HL-60 (cell line): ENCODE measurements around the gene STXBP1.

ENCODE experiments used
- DNase-seq, 2 experiments: peaks; one replicate each; pipeline ENCODE4 v3.0.0-alpha.2; 2010 to 2020; ENCODE audit warnings: low read depth in 1 of 2, low spot score in 1 of 2
- H3K27ac ChIP-seq: fragments of 250-450 bp; sonication (Bioruptor Pico); replicated peaks from 2 replicates; pipeline ENCODE4 v1.5.1; 2020; ENCODE audit warnings: mild to moderate bottlenecking, moderate library complexity
- H3K27me3 ChIP-seq: fragments of 250-450 bp; sonication (Bioruptor Pico); 2 replicates; pipeline ENCODE4 v1.5.1; 2021; ENCODE audit warnings: mild to moderate bottlenecking, moderate library complexity; ENCODE audit not compliant: insufficient read depth, poor library complexity, severe bottlenecking
- H3K4me3 ChIP-seq: replicated peaks from 2 replicates; pipeline ENCODE4 v1.5.1; 2011; ENCODE audit warnings: mild to moderate bottlenecking, control low read depth, low read length; ENCODE audit not compliant: insufficient read depth
- CTCF ChIP-seq: IDR thresholded peaks from one replicate; pipeline ENCODE4 v1.5.1; 2011; ENCODE audit warnings: low read length, control low read depth, inconsistent platforms; ENCODE audit not compliant: insufficient read depth
- GABPA ChIP-seq: IDR thresholded peaks from 2 replicates; pipeline ENCODE4 v1.6.1; 2012; ENCODE audit warnings: low read depth
- POLR2AphosphoS5 ChIP-seq: IDR thresholded peaks from 2 replicates; pipeline ENCODE4 v1.6.1; 2012; ENCODE audit warnings: low read depth
- REST ChIP-seq: IDR thresholded peaks from 2 replicates; pipeline ENCODE4 v1.6.1; 2012; ENCODE audit warnings: low read depth; ENCODE audit not compliant: insufficient replicate concordance
- SPI1 ChIP-seq: IDR thresholded peaks from 2 replicates; pipeline ENCODE4 v1.6.1; 2012; ENCODE audit warnings: low read depth, mild to moderate bottlenecking, borderline replicate concordance

Gene STXBP1

GRCh38 chr9:127640908-127641545 is 28.9 kb downstream of the STXBP1 start:
- Histone ChIP-seq H3K27ac (no peak overlapping the region), H3K27me3 (no peaks in the 10 kb centered on the region), H3K4me3 (no peak overlapping the region)
- no peak for DNase-seq
- no peak for TF ChIP-seq POLR2AphosphoS5
- TF ChIP-seq REST = no peak
- no peak for TF ChIP-seq SPI1
- no peak for TF ChIP-seq GABPA
- TF ChIP-seq CTCF = no peak

- no peak for DNase-seq
- Histone ChIP-seq H3K27ac (no peak overlapping the region), H3K27me3 (no peaks in the 10 kb centered on the region), H3K4me3 (no peak overlapping the region)
- no peak for TF ChIP-seq REST
- TF ChIP-seq CTCF = no peak
- no peak for TF ChIP-seq SPI1
- no peak for TF ChIP-seq POLR2AphosphoS5
These were observed 30.1 kb downstream of the STXBP1 start for GRCh38 chr9:127642082-127642740.

GRCh38 chr9:127644146-127644827 is 32.2 kb downstream of the STXBP1 start:
- no peak for TF ChIP-seq REST
- no peak for DNase-seq
- no peaks in the 10 kb centered on the region for H3K27me3 ChIP-seq
- H3K4me3 ChIP-seq = no peak overlapping the region
- no peak overlapping the region for H3K27ac ChIP-seq
